ENCODE data around the gene CPED1. TPM values are rescaled to one million over a fixed set of nuclear protein-coding genes. Genes with fewer than 3 reads are reported as not detected.
"Not testable (repeated sequence)": the region's sequence is repeated elsewhere in the genome, so short reads cannot be mapped to it uniquely, and the experiment has no call there.

The CPED1 gene
- total RNA-seq, 1 donor from 2014 or later = 1.9 TPM

- DNase-seq = no peak
These were observed 277.9 kb downstream of the CPED1 start for GRCh38 chr7:121266307-121266894.

- DNase-seq = no peak
These were observed 279.1 kb downstream of the CPED1 start for GRCh38 chr7:121267612-121268011.

GRCh38 chr7:121269798-121270197 is 281.3 kb downstream of the CPED1 start:
- no peak for DNase-seq

- no peak for DNase-seq
These were observed 282.6 kb downstream of the CPED1 start for GRCh38 chr7:121271098-121271497.

- no peak for DNase-seq
These were observed 283.4 kb downstream of the CPED1 start for GRCh38 chr7:121271916-121272315.

- no peak for DNase-seq
These were observed 284.2 kb downstream of the CPED1 start for GRCh38 chr7:121272676-121273075.

GRCh38 chr7:121273467-121274167 is 285.1 kb downstream of the CPED1 start:
- DNase-seq = no peak

- no peak for DNase-seq
These were observed 286.0 kb downstream of the CPED1 start for GRCh38 chr7:121274467-121274866.

GRCh38 chr7:121275204-121275603 is 286.7 kb downstream of the CPED1 start:
- DNase-seq = no peak

- no peak for DNase-seq
These were observed 287.8 kb downstream of the CPED1 start for GRCh38 chr7:121276313-121276712.

- DNase-seq = no peak
These were observed 289.9 kb downstream of the CPED1 start for GRCh38 chr7:121278120-121279021.

GRCh38 chr7:121279060-121279620 is 290.6 kb downstream of the CPED1 start:
- no peak for DNase-seq

- no peak for DNase-seq
These were observed 291.3 kb downstream of the CPED1 start for GRCh38 chr7:121279822-121280221.

- no peak for DNase-seq
These were observed 292.1 kb downstream of the CPED1 start for GRCh38 chr7:121280656-121281055.

- no peak for DNase-seq
These were observed 293.6 kb downstream of the CPED1 start for GRCh38 chr7:121282129-121282528.

- no peak for DNase-seq
These were observed 296.7 kb downstream of the CPED1 start for GRCh38 chr7:121285066-121285667.

GRCh38 chr7:121286186-121286585 is 297.7 kb downstream of the CPED1 start:
- DNase-seq = no peak

GRCh38 chr7:121286742-121287734 is 298.5 kb downstream of the CPED1 start:
- DNase-seq = no peak

GRCh38 chr7:121288894-121289293 is 300.4 kb downstream of the CPED1 start:
- no peak for DNase-seq

GRCh38 chr7:121289930-121290329 is 301.4 kb downstream of the CPED1 start:
- not testable (repeated sequence) for DNase-seq

- DNase-seq = no peak
These were observed 306.0 kb downstream of the CPED1 start for GRCh38 chr7:121294448-121294992.
